Mammary epithelial cell (primary cell): ENCODE results near the gene ZNF320.
"Not testable (repeated sequence)": the region's sequence is repeated elsewhere in the genome, so short reads cannot be mapped to it uniquely, and the experiment has no call there.

Source experiments
- CTCF ChIP-seq, 2 donors: IDR thresholded peaks in 1 of 2; conservative IDR thresholded peaks in 1 of 2; 2 replicates each; pipeline ENCODE4 v1.5.1; 2011 to 2012; ENCODE audit warnings: inconsistent platforms in 2 of 2, low read length in 2 of 2, mild to moderate bottlenecking in 2 of 2, control low read depth in 1 of 2, low read depth in 1 of 2; ENCODE audit not compliant: insufficient read depth in 1 of 2; ENCODE audit errors: extremely low read depth in 1 of 2
- EZH2 ChIP-seq: IDR thresholded peaks from 2 replicates; pipeline ENCODE4 v1.6.1; 2012; ENCODE audit warnings: low read length, inconsistent platforms, borderline replicate concordance

DNA sequence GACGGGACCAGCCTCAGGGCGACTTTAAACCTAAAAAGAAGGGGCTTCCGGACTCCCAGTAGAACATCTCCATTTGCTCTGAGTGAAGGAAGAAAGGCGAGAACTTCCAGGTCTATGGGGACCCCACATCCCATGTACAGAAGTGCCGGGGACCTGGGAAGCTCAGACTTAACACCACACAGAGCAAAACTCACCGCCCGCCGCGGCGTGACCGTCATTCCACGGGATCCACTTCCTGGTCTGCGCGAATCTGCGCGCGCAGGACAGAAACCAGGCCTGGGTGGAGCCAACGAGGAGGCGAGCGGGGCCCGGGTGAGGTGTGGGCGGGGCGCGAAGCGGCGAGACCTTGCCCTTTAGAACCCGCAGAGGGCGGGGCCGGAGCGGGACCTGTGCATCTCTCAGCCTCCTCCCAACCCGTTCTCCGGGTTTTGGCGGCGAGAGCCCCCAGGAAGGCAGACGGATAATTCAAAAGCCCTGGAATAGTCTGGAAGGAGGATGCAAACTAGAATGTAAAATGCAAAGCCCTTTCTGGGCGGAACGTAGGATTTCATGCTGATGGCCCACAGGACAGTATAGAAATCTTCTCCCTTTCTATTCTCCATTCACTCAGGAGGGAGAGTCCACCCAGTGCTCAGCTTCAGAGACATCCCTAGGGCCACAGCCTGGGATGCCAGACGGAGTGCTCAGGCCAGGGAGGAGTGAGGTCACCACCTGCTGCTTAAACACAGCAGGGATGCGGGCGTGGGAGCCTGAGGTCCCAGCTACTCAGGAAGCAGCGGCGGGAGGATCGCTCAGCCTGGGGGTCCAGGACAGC is 39.9 kb downstream of the ZNF320 start, which contains the start of gene ZNF468:
- not testable (repeated sequence) for TF ChIP-seq CTCF (conservative IDR thresholded peaks at IDR 0.05 in 1 of 2, IDR thresholded peaks at IDR 0.05 in 1 of 2; ENCODE audit: extremely low read depth in 1 of 2, insufficient read depth in 1 of 2, low read depth in 1 of 2, low read length in 2 of 2); EZH2
